Naive B cell (primary cell): Measurements from ENCODE around the gene MDFIC. TPM values are rescaled to one million over a fixed set of nuclear protein-coding genes. Genes with fewer than 3 reads are reported as not detected.

Experiments used
- ATAC-seq, 2 donors: fragments of 150-1000 bp; cut with Tn5 transposase; 2 replicates each; pipeline ENCODE4 v1.10.0; 2021; ENCODE audit warnings: low read depth in 2 of 2, mild to moderate bottlenecking in 2 of 2, moderate library complexity in 2 of 2
- DNase-seq: peaks from one replicate; pipeline ENCODE4 v3.0.0; 2022
- H3K27ac Mint-ChIP-seq, 6 donors: one replicate each; pipeline ENCODE4 v1.8.0; 2020 to 2022; ENCODE audit warnings: mild to moderate bottlenecking in 6 of 6, mixed read lengths in 6 of 6, moderate library complexity in 5 of 6, inconsistent platforms in 2 of 6
- H3K27me3 Mint-ChIP-seq, 3 donors: one replicate each; pipeline ENCODE4 v1.8.0; 2021 to 2022; ENCODE audit warnings: mixed read lengths in 3 of 3, mild to moderate bottlenecking in 1 of 3
- H3K36me3 Mint-ChIP-seq, 2 donors: one replicate each; pipeline ENCODE4 v1.8.0; 2020 to 2022; ENCODE audit warnings: mixed read lengths in 2 of 2, inconsistent platforms in 1 of 2, mild to moderate bottlenecking in 1 of 2
- H3K4me1 Mint-ChIP-seq, 3 donors: one replicate each; pipeline ENCODE4 v1.8.0; 2020 to 2022; ENCODE audit warnings: mixed read lengths in 3 of 3, inconsistent platforms in 1 of 3, mild to moderate bottlenecking in 1 of 3, moderate library complexity in 1 of 3
- H3K4me3 Mint-ChIP-seq, 8 donors: one replicate each; pipeline ENCODE4 v1.8.0; 2020 to 2022; ENCODE audit warnings: mild to moderate bottlenecking in 8 of 8, mixed read lengths in 8 of 8, moderate library complexity in 8 of 8, inconsistent platforms in 2 of 8
- H3K9me3 Mint-ChIP-seq, 7 donors: one replicate each; pipeline ENCODE4 v1.8.0; 2020 to 2022; ENCODE audit warnings: mixed read lengths in 7 of 7, mild to moderate bottlenecking in 5 of 7, inconsistent platforms in 2 of 7, moderate library complexity in 1 of 7
- polyA plus RNA-seq, 6 donors: library from polyadenylated mRNA; unstranded; fragments of 300-500 nt; fragmentation: Illumina TruSeq; gene quantifications; one replicate each; pipeline ENCODE4 v1.2.3, GENCODE V29; 2021; ENCODE audit warnings: low read depth in 6 of 6

The MDFIC gene
- polyA plus RNA-seq, 6 donors from 2014 or later = 29.0 to 68.6 (median 40.0) TPM

- H3K4me3 Mint-ChIP-seq = no peak overlapping the region
- H3K27me3 Mint-ChIP-seq = no peaks in the 10 kb centered on the region
- no peak overlapping the region for H3K27ac Mint-ChIP-seq
- H3K36me3 Mint-ChIP-seq = no peaks in the 10 kb centered on the region
- no peak for DNase-seq
- peaks cover 4 to 7% (median 7%) of the 10 kb centered on the region in 3 donors for H3K4me1 Mint-ChIP-seq
- ATAC-seq = no peak
- peaks cover 0 to 5% (median 2%) of the 10 kb centered on the region in 7 donors for H3K9me3 Mint-ChIP-seq
Observed at GRCh38 chr7:114911411-114911810, 10.5 kb upstream of the MDFIC start.

- Mint-ChIP-seq H3K9me3 (no peaks in the 10 kb centered on the region), H3K4me3 (peak overlapping the region in 6 of 8 donors; percentile 4 to 83 (median 54)), H3K27me3 (no peaks in the 10 kb centered on the region), H3K27ac (peak overlapping the region in 5 of 6 donors; percentile 39 to 92 (median 64)), H3K36me3 (no peaks in the 10 kb centered on the region), H3K4me1 (peaks cover 20 to 38% (median 32%) of the 10 kb centered on the region in 3 donors)
- DNase-seq (peak; percentile 16), ATAC-seq (peak; percentile 87 to 93)
Observed at GRCh38 chr7:114916261-114916892, 5.5 kb upstream of the MDFIC start.

- peaks cover 0 to 1% (median 0%) of the 10 kb centered on the region in 7 donors for H3K9me3 Mint-ChIP-seq
- no peak for DNase-seq
- peak overlapping the region in 5 of 6 donors; percentile 15 to 65 (median 39) for H3K27ac Mint-ChIP-seq
- H3K27me3 Mint-ChIP-seq = no peaks in the 10 kb centered on the region
- peak overlapping the region in 4 of 8 donors; percentile 4 to 57 (median 16) for H3K4me3 Mint-ChIP-seq
- peaks cover 0 to 6% of the 10 kb centered on the region in 2 donors for H3K36me3 Mint-ChIP-seq
- ATAC-seq = no peak
- peaks cover 23 to 44% (median 36%) of the 10 kb centered on the region in 3 donors for H3K4me1 Mint-ChIP-seq
Observed at GRCh38 chr7:114917211-114917839, 4.6 kb upstream of the MDFIC start.

GRCh38 chr7:114919587-114919986 is 2.3 kb upstream of the MDFIC start:
- H3K27ac Mint-ChIP-seq = peak overlapping the region in 4 of 6 donors; percentile 9 to 71 (median 37)
- DNase-seq = no peak
- H3K36me3 Mint-ChIP-seq = peaks cover 0 to 7% of the 10 kb centered on the region in 2 donors
- H3K27me3 Mint-ChIP-seq = no peaks in the 10 kb centered on the region
- H3K4me1 Mint-ChIP-seq = peaks cover 28 to 56% (median 36%) of the 10 kb centered on the region in 3 donors
- peaks cover 0 to 1% (median 0%) of the 10 kb centered on the region in 7 donors for H3K9me3 Mint-ChIP-seq
- no peak for ATAC-seq
- H3K4me3 Mint-ChIP-seq = peak overlapping the region in 2 of 8 donors; percentile 68 to 95

GRCh38 chr7:114921631-114922025 is 266 bp upstream of the MDFIC start:
- DNase-seq (no peak), ATAC-seq (no peak)
- H3K4me1 Mint-ChIP-seq = peaks cover 26 to 64% (median 33%) of the 10 kb centered on the region in 3 donors
- peak overlapping the region; percentile 34 to 98 (median 75) for H3K27ac Mint-ChIP-seq
- H3K27me3 Mint-ChIP-seq = no peaks in the 10 kb centered on the region
- H3K9me3 Mint-ChIP-seq = peaks cover 0 to 1% (median 0%) of the 10 kb centered on the region in 7 donors
- peak overlapping the region; percentile 74 to 96 (median 90) for H3K4me3 Mint-ChIP-seq
- H3K36me3 Mint-ChIP-seq = peaks cover 0 to 7% of the 10 kb centered on the region in 2 donors

GRCh38 chr7:114922652-114923402 is 933 bp downstream of the MDFIC start:
- peak overlapping the region; percentile 69 to 95 (median 90) for H3K27ac Mint-ChIP-seq
- peak; percentile 64 to 68 for ATAC-seq

GRCh38 chr7:114923403-114923713 is 1.5 kb downstream of the MDFIC start:
- no peaks in the 10 kb centered on the region for H3K27me3 Mint-ChIP-seq
- peaks cover 0 to 7% of the 10 kb centered on the region in 2 donors for H3K36me3 Mint-ChIP-seq
- ATAC-seq = peak; percentile 38 to 43
- peak overlapping the region; percentile 69 to 95 (median 88) for H3K27ac Mint-ChIP-seq
- H3K4me3 Mint-ChIP-seq = peak overlapping the region; percentile 89 to 98 (median 94)
- H3K4me1 Mint-ChIP-seq = peaks cover 14 to 51% (median 17%) of the 10 kb centered on the region in 3 donors
- DNase-seq = no peak
- H3K9me3 Mint-ChIP-seq = peaks cover 0 to 1% (median 0%) of the 10 kb centered on the region in 7 donors

More at GRCh38 chr7:114922652-114923402, 933 bp downstream of the MDFIC start:
- peak; percentile 45 for DNase-seq
- Mint-ChIP-seq H3K4me3 (peak overlapping the region; percentile 89 to 98 (median 94)), H3K9me3 (peaks cover 0 to 1% (median 0%) of the 10 kb centered on the region in 7 donors), H3K36me3 (peaks cover 0 to 7% of the 10 kb centered on the region in 2 donors), H3K4me1 (peaks cover 18 to 56% (median 22%) of the 10 kb centered on the region in 3 donors), H3K27me3 (no peaks in the 10 kb centered on the region)

GRCh38 chr7:114924038-114924712 is 2.3 kb downstream of the MDFIC start:
- Mint-ChIP-seq H3K4me3 (peak overlapping the region; percentile 89 to 98 (median 94)), H3K27me3 (no peaks in the 10 kb centered on the region), H3K4me1 (peaks cover 11 to 44% (median 12%) of the 10 kb centered on the region in 3 donors), H3K9me3 (peaks cover 0 to 1% (median 0%) of the 10 kb centered on the region in 7 donors), H3K27ac (peak overlapping the region in 4 of 6 donors; percentile 24 to 95 (median 86)), H3K36me3 (peaks cover 0 to 7% of the 10 kb centered on the region in 2 donors)
- DNase-seq = no peak
- ATAC-seq = no peak

GRCh38 chr7:114925434-114925833 is 3.5 kb downstream of the MDFIC start:
- H3K27ac Mint-ChIP-seq = peak overlapping the region in 2 of 6 donors; percentile 5 to 27
- H3K4me3 Mint-ChIP-seq = peak overlapping the region in 5 of 8 donors; percentile 9 to 71 (median 28)
- ATAC-seq (no peak), DNase-seq (no peak)
- H3K4me1 Mint-ChIP-seq = peaks cover 11 to 40% (median 12%) of the 10 kb centered on the region in 3 donors
- H3K9me3 Mint-ChIP-seq = peaks cover 0 to 1% (median 0%) of the 10 kb centered on the region in 7 donors
- no peaks in the 10 kb centered on the region for H3K27me3 Mint-ChIP-seq
- peaks cover 0 to 7% of the 10 kb centered on the region in 2 donors for H3K36me3 Mint-ChIP-seq

- Mint-ChIP-seq H3K27me3 (no peaks in the 10 kb centered on the region), H3K27ac (peak overlapping the region in 2 of 6 donors; percentile 2 to 62), H3K4me1 (peaks cover 31 to 33% (median 32%) of the 10 kb centered on the region in 3 donors), H3K4me3 (peak overlapping the region in 1 of 8 donors; percentile 0), H3K36me3 (no peaks in the 10 kb centered on the region), H3K9me3 (no peaks in the 10 kb centered on the region)
- DNase-seq = no peak
- ATAC-seq = no peak
Observed at GRCh38 chr7:114928060-114928459, 6.2 kb downstream of the MDFIC start.

GRCh38 chr7:114929570-114929969 is 7.7 kb downstream of the MDFIC start:
- peaks cover 22 to 46% (median 31%) of the 10 kb centered on the region in 3 donors for H3K4me1 Mint-ChIP-seq
- DNase-seq (no peak), ATAC-seq (no peak)
- H3K9me3 Mint-ChIP-seq = no peaks in the 10 kb centered on the region
- no peaks in the 10 kb centered on the region for H3K27me3 Mint-ChIP-seq
- H3K27ac Mint-ChIP-seq = no peak overlapping the region
- H3K36me3 Mint-ChIP-seq = no peaks in the 10 kb centered on the region
- H3K4me3 Mint-ChIP-seq = no peak overlapping the region

GRCh38 chr7:114930107-114930661 is 8.3 kb downstream of the MDFIC start:
- Mint-ChIP-seq H3K36me3 (no peaks in the 10 kb centered on the region), H3K27me3 (no peaks in the 10 kb centered on the region), H3K9me3 (no peaks in the 10 kb centered on the region), H3K4me1 (peaks cover 24 to 49% (median 31%) of the 10 kb centered on the region in 3 donors), H3K27ac (no peak overlapping the region), H3K4me3 (peak overlapping the region in 1 of 8 donors; percentile 90)
- DNase-seq (no peak), ATAC-seq (no peak)
